ENCODE data around the gene SPAG6.
A peak's percentile ranks its signal among the peaks of the same experiment; 100 is the strongest.
"Not testable (repeated sequence)": the region's sequence is repeated elsewhere in the genome, so short reads cannot be mapped to it uniquely, and the experiment has no call there.

SPAG6 gene

GRCh38 chr10:22345301-22346095, at the start of gene SPAG6:
Gene SPAG6, plus strand, starts transcription at chr10:22345496. Its CDS starts 116 bp downstream, at chr10:22345612.
- DNase-seq (ENCODE audit: low read depth), result no peak
- TF ChIP-seq, protein P1, sequence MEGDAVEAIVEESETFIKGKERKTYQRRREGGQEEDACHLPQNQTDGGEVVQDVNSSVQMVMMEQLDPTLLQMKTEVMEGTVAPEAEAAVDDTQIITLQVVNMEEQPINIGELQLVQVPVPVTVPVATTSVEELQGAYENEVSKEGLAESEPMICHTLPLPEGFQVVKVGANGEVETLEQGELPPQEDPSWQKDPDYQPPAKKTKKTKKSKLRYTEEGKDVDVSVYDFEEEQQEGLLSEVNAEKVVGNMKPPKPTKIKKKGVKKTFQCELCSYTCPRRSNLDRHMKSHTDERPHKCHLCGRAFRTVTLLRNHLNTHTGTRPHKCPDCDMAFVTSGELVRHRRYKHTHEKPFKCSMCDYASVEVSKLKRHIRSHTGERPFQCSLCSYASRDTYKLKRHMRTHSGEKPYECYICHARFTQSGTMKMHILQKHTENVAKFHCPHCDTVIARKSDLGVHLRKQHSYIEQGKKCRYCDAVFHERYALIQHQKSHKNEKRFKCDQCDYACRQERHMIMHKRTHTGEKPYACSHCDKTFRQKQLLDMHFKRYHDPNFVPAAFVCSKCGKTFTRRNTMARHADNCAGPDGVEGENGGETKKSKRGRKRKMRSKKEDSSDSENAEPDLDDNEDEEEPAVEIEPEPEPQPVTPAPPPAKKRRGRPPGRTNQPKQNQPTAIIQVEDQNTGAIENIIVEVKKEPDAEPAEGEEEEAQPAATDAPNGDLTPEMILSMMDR (IDR thresholded peaks at IDR 0.05; ENCODE audit: low read length, missing control alignments), result no peak
- no peak within 1 kb of the TSS for H3K4me3 ChIP-seq (replicated peaks; ENCODE audit: low read depth, low read length)

DNA sequence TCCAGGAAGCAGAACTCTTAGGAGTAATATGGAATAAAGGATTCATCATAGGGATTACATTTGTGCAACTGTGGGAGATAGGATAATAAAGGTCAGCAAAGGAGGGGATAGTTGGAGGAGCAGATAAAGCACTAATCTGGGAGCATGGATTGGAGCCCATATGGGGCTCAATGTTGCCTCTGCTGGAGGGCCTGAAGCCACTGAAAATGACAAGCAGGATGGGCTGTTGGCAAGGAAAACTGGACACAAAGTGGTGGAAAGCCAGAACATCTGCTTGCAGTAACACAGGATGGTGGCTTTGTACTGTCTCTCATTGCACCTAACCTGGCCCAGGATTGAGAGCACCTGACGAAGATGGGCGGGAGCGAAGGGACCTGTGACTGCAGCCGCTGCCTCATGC, 44.1 kb upstream of the SPAG6 start:
- no peak overlapping the region for H3K4me3 ChIP-seq (replicated peaks; ENCODE audit: low read depth, low read length)
- TF ChIP-seq, protein P1 (IDR thresholded peaks at IDR 0.05; ENCODE audit: low read length, missing control alignments), result peak; percentile 3
- no peak for DNase-seq (ENCODE audit: low read depth)

- DNase-seq (ENCODE audit: low read depth), result no peak
- TF ChIP-seq, protein P1 (IDR thresholded peaks at IDR 0.05; ENCODE audit: low read length, missing control alignments), result no peak
- H3K4me3 ChIP-seq (replicated peaks; ENCODE audit: low read depth, low read length), result no peak overlapping the region
These were observed 41.8 kb upstream of the SPAG6 start for GRCh38 chr10:22303461-22303860.

GRCh38 chr10:22305721-22306120, 39.6 kb upstream of the SPAG6 start:
- no peak overlapping the region for H3K4me3 ChIP-seq (replicated peaks; ENCODE audit: low read depth, low read length)

GRCh38 chr10:22308390-22308789, 36.9 kb upstream of the SPAG6 start:
- peak; percentile 16 for DNase-seq (ENCODE audit: low read depth)
- TF ChIP-seq, protein P1 (IDR thresholded peaks at IDR 0.05; ENCODE audit: low read length, missing control alignments), result no peak
- no peak overlapping the region for H3K4me3 ChIP-seq (replicated peaks; ENCODE audit: low read depth, low read length)

More at GRCh38 chr10:22305721-22306120, 39.6 kb upstream of the SPAG6 start:
- DNase-seq (ENCODE audit: low read depth), result no peak
- TF ChIP-seq, protein P1 (IDR thresholded peaks at IDR 0.05; ENCODE audit: low read length, missing control alignments), result no peak

- TF ChIP-seq, protein P1 (IDR thresholded peaks at IDR 0.05; ENCODE audit: low read length, missing control alignments), result no peak
- no peak overlapping the region for H3K4me3 ChIP-seq (replicated peaks; ENCODE audit: low read depth, low read length)
- DNase-seq (ENCODE audit: low read depth), result no peak
These were observed 35.9 kb upstream of the SPAG6 start for GRCh38 chr10:22309180-22310000.

- H3K4me3 ChIP-seq (replicated peaks; ENCODE audit: low read depth, low read length), result not testable (repeated sequence)
These were observed 35.3 kb upstream of the SPAG6 start for GRCh38 chr10:22310012-22310411.

More at GRCh38 chr10:22310012-22310411, 35.3 kb upstream of the SPAG6 start:
- not testable (repeated sequence) for DNase-seq (ENCODE audit: low read depth)

Measured in fibroblast of pulmonary artery (primary cell).